ENCODE results near the gene SDK1.

- TF ChIP-seq CTCF (IDR thresholded peaks at IDR 0.05; ENCODE audit: extremely low read depth in 1 of 2, insufficient read depth in 1 of 2, low read depth in 1 of 2, low read length in 2 of 2) = no peak
- TF ChIP-seq EZH2 (IDR thresholded peaks at IDR 0.05; ENCODE audit: borderline replicate concordance, low read depth, low read length, severe bottlenecking) = no peak
- no peak for TF ChIP-seq POLR2A (IDR thresholded peaks at IDR 0.05; ENCODE audit: low read depth, low read length)
- no peak for TF ChIP-seq FOS (IDR thresholded peaks at IDR 0.05; ENCODE audit: borderline replicate concordance, insufficient read depth, low read length)
- no peak for TF ChIP-seq MAX (IDR thresholded peaks at IDR 0.05; ENCODE audit: insufficient read depth, insufficient read length)
These were observed 917.4 kb downstream of the SDK1 start for GRCh38 chr7:4218481-4218880.

Data from endothelial cell of umbilical vein (primary cell).